ENCODE results near the gene TPBGL. TPM values are rescaled to one million over a fixed set of nuclear protein-coding genes. Genes with fewer than 3 reads are reported as not detected.

Gene TPBGL
- total and polyA plus RNA-seq, 2 of the 4 experiments (the other 2 are of a cell fraction): not detected

GRCh38 chr11:75273411-75274391 is 33.1 kb downstream of the TPBGL start:
- no peaks in the 10 kb centered on the region; the same call in 1 of the 2 replicates for H4K20me1 ChIP-seq (ENCODE audit: insufficient read depth, low read length)
- H2BK120ac ChIP-seq (ENCODE audit: low read depth, low read length): no peak overlapping the region
- no peaks in the 10 kb centered on the region; the same call in 1 of the 2 replicates for H3K27me3 ChIP-seq (ENCODE audit: control insufficient read depth, insufficient read depth, low read length)
- H3K4me1 ChIP-seq (ENCODE audit: control insufficient read depth, insufficient read depth, low read length): no peaks in the 10 kb centered on the region; the same call in 1 of the 2 replicates
- in situ Hi-C loops (cut with MboI; ENCODE audit: low sequenced_read_pairs) (no loop called here), dilution Hi-C loops (cut with HindIII; ENCODE audit: low sequenced_read_pairs, unreplicated experiment) (no loop called here), intact Hi-C loops (cut with micrococcal nuclease) (no loop called here)
- H3K56ac ChIP-seq (ENCODE audit: extremely low read depth, insufficient read depth, low read length): no peak overlapping the region
- BruUV-seq (replicated peaks): no TSS peak
- H3K36me3 ChIP-seq (ENCODE audit: control insufficient read depth, insufficient read depth, low read length): peaks cover 23% of the 10 kb centered on the region; the same call in 1 of the 2 replicates
- no peak overlapping the region for H3K18ac ChIP-seq (ENCODE audit: low read depth, low read length)
- H2AK9ac ChIP-seq (replicated peaks; ENCODE audit: low read depth, low read length, poor library complexity): no peak overlapping the region
- no peak overlapping the region for H2AFZ ChIP-seq (replicated peaks; ENCODE audit: low read length, poor library complexity)
- no peak overlapping the region for H3K4me2 ChIP-seq (ENCODE audit: low read depth, low read length)
- no peaks in the 10 kb centered on the region for H3K9me1 ChIP-seq (ENCODE audit: insufficient read depth, low read length)
- H2BK5ac ChIP-seq (ENCODE audit: low read depth, low read length, poor library complexity, severe bottlenecking): no peak overlapping the region
- no peak overlapping the region for H4K91ac ChIP-seq (ENCODE audit: insufficient read depth, low read depth, low read length)
- H3K27ac ChIP-seq (ENCODE audit: insufficient read depth, low read length): no peak overlapping the region
- H3K4ac ChIP-seq (ENCODE audit: low read depth, low read length): no peak overlapping the region
- CTCF ChIA-PET: no interaction called here
- no peak overlapping the region for H3K14ac ChIP-seq (replicated peaks; ENCODE audit: low read depth, low read length)
- TF ChIP-seq POLR2A (IDR thresholded peaks at IDR 0.05; ENCODE audit: low read depth, low read length): no peak
- TF ChIP-seq CTCF (conservative IDR thresholded peaks at IDR 0.05; ENCODE audit: low read depth, low read length): no peak
- TF ChIP-seq RCOR1 (IDR thresholded peaks at IDR 0.05; ENCODE audit: insufficient replicate concordance, low read length): no peak
- TF ChIP-seq MAZ (IDR thresholded peaks at IDR 0.05; ENCODE audit: borderline replicate concordance, low read depth, low read length): no peak
- TF ChIP-seq SMC3 (IDR thresholded peaks at IDR 0.05; ENCODE audit: low read depth, low read length): no peak
- TF ChIP-seq RAD21 (IDR thresholded peaks at IDR 0.05; ENCODE audit: low read length): no peak
- no peak for TF ChIP-seq BHLHE40 (IDR thresholded peaks at IDR 0.05; ENCODE audit: low read depth, low read length)
- no peak for TF ChIP-seq MAFK (IDR thresholded peaks at IDR 0.05; ENCODE audit: low read depth, low read length)
- TF ChIP-seq USF2 (IDR thresholded peaks at IDR 0.05; ENCODE audit: low read depth, low read length): no peak
- no peak for TF ChIP-seq RFX5 (IDR thresholded peaks at IDR 0.05; ENCODE audit: low read depth, low read length)
- TF ChIP-seq ELK1 (IDR thresholded peaks at IDR 0.05; ENCODE audit: borderline replicate concordance, low read depth, low read length): no peak
- H2AK5ac ChIP-seq (ENCODE audit: low read depth, low read length): no peak overlapping the region
- no peak overlapping the region for H3K4me3 ChIP-seq (ENCODE audit: insufficient read depth, low read depth, low read length)
- H2BK20ac ChIP-seq (ENCODE audit: low read depth, low read length): no peak overlapping the region
- H3K79me1 ChIP-seq (ENCODE audit: low read depth in 1 of 2, low read length in 2 of 2): no peaks in the 10 kb centered on the region
- DNase-seq: no peak
- ATAC-seq (ENCODE audit: low read depth): no peak
- POLR2A ChIA-PET (ENCODE audit: unreplicated experiment): interaction anchor here (0.5 kb wide), 1 partner anchor 491 kb away, joined by 3 read pairs; no protein-coding TSS in a partner anchor
- 95% methylated on average over 6 of the region's 15 CpGs; no CpG with 5 or more reads in 1 of the 2 experiments for WGBS, 2 experiments (ENCODE audit: extremely low coverage in 2 of 2, insufficient read length in 1 of 2)
- H3K23ac ChIP-seq (ENCODE audit: low read depth, low read length): no peak overlapping the region
- no peak overlapping the region for H2BK15ac ChIP-seq (ENCODE audit: low read depth, low read length)
- no peaks in the 10 kb centered on the region for H3K9me3 ChIP-seq (ENCODE audit: control insufficient read depth, insufficient read depth, low read length)
- no peak overlapping the region for H4K5ac ChIP-seq (ENCODE audit: low read depth, low read length)
- no peak overlapping the region for H4K8ac ChIP-seq (ENCODE audit: low read depth in 2 of 2, low read length in 2 of 2)
- H3K9ac ChIP-seq (ENCODE audit: low read depth, low read length): no peak overlapping the region

Data from IMR-90 (cell line).